ENCODE measurements around the gene PAPOLG.
A peak's percentile ranks its signal among the peaks of the same experiment; 100 is the strongest.
"Not testable (repeated sequence)": the region's sequence is repeated elsewhere in the genome, so short reads cannot be mapped to it uniquely, and the experiment has no call there.

The PAPOLG gene

DNA sequence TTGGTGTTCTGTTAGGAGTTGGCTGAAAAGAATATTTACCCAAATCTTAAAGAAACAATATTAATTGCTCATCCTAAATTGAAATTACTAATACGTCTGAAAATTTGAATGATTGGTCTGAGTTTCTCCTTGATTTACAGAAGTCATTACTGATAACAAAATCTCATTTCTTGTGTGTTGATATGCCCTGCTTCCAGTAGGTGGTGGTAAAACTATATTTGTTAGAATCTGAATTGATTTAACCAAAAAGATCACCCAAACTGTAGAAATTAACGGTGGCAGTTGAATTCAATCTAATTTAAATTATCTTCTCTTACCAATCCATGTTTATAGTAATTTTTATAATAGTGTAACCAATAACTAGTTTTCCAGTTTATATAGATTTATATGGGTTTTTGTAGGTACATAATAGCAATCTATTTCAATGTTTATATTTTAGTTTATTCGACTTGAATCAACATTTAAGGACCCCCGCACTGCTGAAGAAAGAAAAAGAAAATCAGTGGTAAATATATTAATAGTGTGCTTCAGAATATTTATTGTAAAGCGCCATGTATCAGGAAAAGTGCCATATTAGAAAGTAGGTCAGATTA, 38.3 kb downstream of the PAPOLG start:
- no peak overlapping the region for H2AFZ ChIP-seq (ENCODE audit: low read depth, low read length)
- no peaks in the 10 kb centered on the region for H3K27me3 ChIP-seq (ENCODE audit: insufficient read depth, low read length)
- no peaks in the 10 kb centered on the region for H3K9me3 ChIP-seq (ENCODE audit: low read length)
- no peak overlapping the region for H3K4me3 ChIP-seq (ENCODE audit: low read length)
- peaks cover 81% of the 10 kb centered on the region for H3K36me3 ChIP-seq (ENCODE audit: insufficient read depth, low read length)
- H3K4me1 ChIP-seq (ENCODE audit: insufficient read depth, low read length) = no peaks in the 10 kb centered on the region

DNA sequence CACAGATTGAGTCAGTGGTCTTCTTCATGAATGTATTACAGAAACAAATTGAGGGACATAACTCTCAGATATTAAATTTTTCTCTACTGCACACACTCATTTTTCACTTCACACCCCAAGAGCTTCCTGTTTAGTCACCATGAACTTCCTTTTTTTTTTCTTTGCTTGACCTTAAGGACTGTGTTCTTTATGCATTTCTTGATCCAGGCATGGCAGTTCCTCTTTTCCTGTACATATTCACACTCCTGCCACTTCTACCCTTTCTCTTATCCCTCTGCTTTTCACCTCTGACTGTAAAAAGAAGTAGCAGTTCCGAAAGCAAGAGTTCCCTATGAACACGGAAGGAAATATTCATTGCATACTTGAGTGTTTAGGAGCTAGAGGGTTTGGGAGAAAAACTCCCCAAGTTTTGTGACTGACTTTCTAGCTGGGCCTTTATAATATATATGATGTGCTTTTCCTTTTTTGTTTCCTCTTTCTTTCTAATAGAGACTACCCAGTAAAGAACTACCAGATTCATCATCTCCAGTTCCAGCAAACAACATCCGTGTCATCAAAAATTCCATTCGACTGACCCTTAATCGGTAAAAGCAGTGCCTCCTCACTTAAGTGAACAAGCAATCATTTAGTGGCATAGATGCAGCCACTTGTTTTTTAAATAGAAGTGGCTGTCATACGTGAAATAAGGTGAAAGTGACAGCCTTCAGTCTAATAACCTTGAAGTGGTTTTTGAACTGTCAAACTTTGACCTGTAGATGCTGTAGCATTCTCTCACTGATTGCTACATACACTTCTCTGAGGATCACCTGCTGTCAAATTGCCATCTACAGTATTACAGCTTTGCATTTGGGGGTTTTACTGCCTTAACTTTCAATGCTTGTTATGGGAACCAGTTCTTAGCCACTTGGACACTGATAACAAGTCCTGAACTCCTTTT, 40.8 kb downstream of the PAPOLG start:
- Histone ChIP-seq H3K27me3 (ENCODE audit: insufficient read depth, low read length) (no peaks in the 10 kb centered on the region), H2AFZ (ENCODE audit: low read depth, low read length) (no peak overlapping the region), H3K36me3 (ENCODE audit: insufficient read depth, low read length) (peaks cover 64% of the 10 kb centered on the region), H3K4me3 (ENCODE audit: low read length) (no peak overlapping the region), H3K9me3 (ENCODE audit: low read length) (no peaks in the 10 kb centered on the region), H3K4me1 (ENCODE audit: insufficient read depth, low read length) (no peaks in the 10 kb centered on the region)

DNA sequence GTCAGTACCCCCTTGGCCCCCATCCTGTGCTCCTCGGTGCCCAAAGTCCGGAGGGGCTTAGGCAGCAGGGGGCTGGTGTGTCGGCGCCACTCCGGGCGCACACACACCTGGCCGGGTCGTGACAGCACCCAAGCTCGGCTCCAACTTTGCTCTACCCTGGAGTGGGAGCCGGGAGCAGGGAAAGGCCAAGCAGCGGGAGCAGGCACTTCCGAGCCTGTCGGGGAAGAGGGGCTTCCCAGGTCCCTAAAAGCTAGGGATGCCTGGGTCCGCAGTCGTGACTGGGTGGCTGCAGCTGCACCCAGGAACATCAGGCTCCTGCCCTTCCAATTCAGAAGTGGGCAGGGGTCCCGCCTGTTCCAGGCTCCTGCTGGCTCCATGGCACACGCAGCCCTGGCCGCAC, 48.4 kb downstream of the PAPOLG start:
- no peaks in the 10 kb centered on the region for H3K9me3 ChIP-seq (ENCODE audit: low read length)
- H2AFZ ChIP-seq (ENCODE audit: low read depth, low read length) = no peak overlapping the region
- H3K27me3 ChIP-seq (ENCODE audit: insufficient read depth, low read length) = no peaks in the 10 kb centered on the region
- peaks cover 8% of the 10 kb centered on the region for H3K36me3 ChIP-seq (ENCODE audit: insufficient read depth, low read length)
- H3K4me1 ChIP-seq (ENCODE audit: insufficient read depth, low read length) = peaks cover 6% of the 10 kb centered on the region
- no peak overlapping the region for H3K4me3 ChIP-seq (ENCODE audit: low read length)

DNA sequence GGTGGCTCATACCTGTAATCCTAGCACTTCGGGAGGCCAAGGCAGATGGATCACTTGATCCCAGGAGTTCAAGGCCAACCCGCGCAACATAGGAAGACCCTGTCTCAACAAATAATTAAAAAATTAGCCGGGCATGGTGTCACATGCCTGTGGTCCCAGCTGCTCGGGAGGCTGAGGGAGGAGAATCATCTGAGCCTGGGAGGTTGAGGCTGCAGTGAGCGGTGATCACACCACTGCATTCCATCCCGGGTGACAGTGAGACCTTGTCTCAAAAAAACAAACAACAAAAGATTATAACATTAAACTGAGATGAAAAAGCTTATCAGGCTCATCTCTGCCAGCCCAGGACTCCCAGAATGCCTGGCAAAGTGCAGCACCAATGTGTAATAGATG, 50.5 kb downstream of the PAPOLG start:
- peaks cover 8% of the 10 kb centered on the region for H3K36me3 ChIP-seq (ENCODE audit: insufficient read depth, low read length)
- H3K4me3 ChIP-seq (ENCODE audit: low read length) = no peak overlapping the region
- H3K9me3 ChIP-seq (ENCODE audit: low read length) = no peaks in the 10 kb centered on the region
- H3K27me3 ChIP-seq (ENCODE audit: insufficient read depth, low read length) = no peaks in the 10 kb centered on the region
- H2AFZ ChIP-seq (ENCODE audit: low read depth, low read length) = peak overlapping the region; percentile 47
- H3K4me1 ChIP-seq (ENCODE audit: insufficient read depth, low read length) = peaks cover 6% of the 10 kb centered on the region

DNA sequence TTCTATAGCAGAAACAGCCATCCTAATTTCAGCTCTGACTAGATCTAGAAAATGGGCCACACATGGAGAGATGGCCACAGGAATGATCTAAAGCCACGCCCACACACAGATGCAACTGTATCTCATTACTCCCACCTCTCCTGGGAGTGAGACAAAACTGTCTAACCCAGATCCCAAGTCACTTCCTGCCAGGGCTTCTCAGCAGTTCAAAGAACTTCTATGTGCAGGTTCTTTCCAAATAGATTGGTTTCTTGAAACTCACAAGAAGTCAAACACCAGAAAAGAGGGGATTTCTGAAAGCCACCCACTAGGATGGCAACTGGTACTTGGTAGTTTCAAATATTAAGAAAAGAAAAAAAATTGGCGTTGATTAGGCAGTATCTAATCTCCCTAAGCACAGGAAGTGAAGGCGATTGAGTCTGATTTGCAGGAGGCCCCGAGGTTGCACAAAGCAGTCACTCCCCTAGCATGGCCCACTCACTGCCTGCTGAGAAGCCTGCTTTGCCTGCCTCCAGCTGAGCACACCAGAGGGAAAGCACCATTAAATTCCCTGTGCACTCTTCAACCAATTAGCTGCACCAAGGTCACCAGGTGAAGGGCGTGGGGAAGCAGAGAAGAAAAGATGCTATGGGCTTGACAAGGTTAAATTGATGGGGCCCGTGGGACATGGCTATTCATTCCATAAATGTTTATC, 51.1 kb downstream of the PAPOLG start:
- Histone ChIP-seq H2AFZ (ENCODE audit: low read depth, low read length) (peak overlapping the region; percentile 64), H3K4me1 (ENCODE audit: insufficient read depth, low read length) (peaks cover 6% of the 10 kb centered on the region), H3K27me3 (ENCODE audit: insufficient read depth, low read length) (no peaks in the 10 kb centered on the region), H3K4me3 (ENCODE audit: low read length) (peak overlapping the region; percentile 10), H3K9me3 (ENCODE audit: low read length) (no peaks in the 10 kb centered on the region), H3K36me3 (ENCODE audit: insufficient read depth, low read length) (peaks cover 4% of the 10 kb centered on the region)

DNA sequence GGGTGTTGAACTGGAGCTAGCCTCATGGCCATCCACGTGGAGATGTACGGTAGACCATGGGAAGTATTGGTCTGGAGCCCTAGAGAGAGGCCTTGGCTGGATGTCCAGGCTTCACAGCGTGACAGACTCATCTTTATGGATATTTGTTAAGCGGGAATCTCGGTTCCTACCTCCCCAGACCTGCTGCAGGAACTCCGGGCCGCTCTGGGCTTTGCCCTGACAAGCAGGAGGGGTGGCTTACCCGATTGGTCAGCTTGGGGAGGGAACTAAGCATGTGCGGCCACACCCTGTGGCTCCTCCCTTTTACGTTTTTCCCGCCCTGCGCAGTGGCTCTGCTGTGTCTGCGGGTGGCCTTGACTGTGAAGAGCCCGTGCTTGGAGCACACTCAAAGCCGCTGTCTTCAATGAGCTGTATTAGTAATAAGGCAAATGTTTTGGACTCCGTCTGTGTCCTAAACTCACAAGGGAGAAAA, 52.3 kb downstream of the PAPOLG start:
- H3K4me1 ChIP-seq (ENCODE audit: insufficient read depth, low read length) = peaks cover 6% of the 10 kb centered on the region
- H3K27me3 ChIP-seq (ENCODE audit: insufficient read depth, low read length) = no peaks in the 10 kb centered on the region
- H3K4me3 ChIP-seq (ENCODE audit: low read length) = no peak overlapping the region
- H2AFZ ChIP-seq (ENCODE audit: low read depth, low read length) = no peak overlapping the region
- peaks cover 4% of the 10 kb centered on the region for H3K36me3 ChIP-seq (ENCODE audit: insufficient read depth, low read length)
- no peaks in the 10 kb centered on the region for H3K9me3 ChIP-seq (ENCODE audit: low read length)

DNA sequence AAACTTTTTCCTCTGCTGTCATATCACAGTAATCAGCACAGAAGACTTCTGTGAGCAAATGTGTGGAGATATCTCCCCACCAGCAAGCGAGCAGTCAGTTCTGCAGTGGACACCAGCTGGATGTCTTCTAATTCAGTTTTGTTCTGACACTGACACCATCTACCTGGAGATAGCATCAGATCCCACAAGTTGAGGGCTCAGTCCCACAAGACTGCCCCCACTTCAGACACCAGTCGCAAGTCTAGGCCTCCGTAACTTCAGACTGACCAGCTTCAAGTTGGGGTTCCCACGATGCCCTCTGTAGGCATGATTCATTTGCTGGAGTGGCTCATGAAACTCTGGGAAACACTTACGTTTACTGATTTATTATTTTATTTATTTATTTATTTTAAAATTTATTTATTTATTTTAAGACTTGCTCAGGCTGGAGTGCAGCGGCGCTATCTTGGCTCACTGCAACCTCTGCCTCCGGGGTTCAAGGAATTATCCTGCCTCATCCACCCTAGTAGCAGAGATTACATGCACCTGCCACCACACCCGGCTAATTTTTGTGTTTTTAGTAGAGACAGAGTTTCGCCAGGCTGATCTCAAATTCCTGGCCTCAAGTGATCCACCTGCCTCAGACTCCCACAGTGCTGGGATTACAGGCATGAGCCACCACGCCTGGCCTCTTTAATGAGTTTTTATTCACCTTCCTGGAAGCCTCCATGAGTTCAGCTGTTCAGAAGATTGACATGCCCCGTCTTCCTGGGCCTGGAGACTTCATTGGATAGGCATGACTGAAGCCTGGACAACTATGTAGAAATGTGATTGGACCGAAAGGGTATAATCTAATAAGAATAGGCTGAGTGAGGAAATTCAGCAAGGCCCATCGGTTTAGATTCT, 55.7 kb downstream of the PAPOLG start:
- peaks cover 6% of the 10 kb centered on the region for H3K4me1 ChIP-seq (ENCODE audit: insufficient read depth, low read length)
- H3K36me3 ChIP-seq (ENCODE audit: insufficient read depth, low read length) = no peaks in the 10 kb centered on the region
- no peaks in the 10 kb centered on the region for H3K27me3 ChIP-seq (ENCODE audit: insufficient read depth, low read length)
- H2AFZ ChIP-seq (ENCODE audit: low read depth, low read length) = no peak overlapping the region
- H3K9me3 ChIP-seq (ENCODE audit: low read length) = no peaks in the 10 kb centered on the region
- H3K4me3 ChIP-seq (ENCODE audit: low read length) = no peak overlapping the region

DNA sequence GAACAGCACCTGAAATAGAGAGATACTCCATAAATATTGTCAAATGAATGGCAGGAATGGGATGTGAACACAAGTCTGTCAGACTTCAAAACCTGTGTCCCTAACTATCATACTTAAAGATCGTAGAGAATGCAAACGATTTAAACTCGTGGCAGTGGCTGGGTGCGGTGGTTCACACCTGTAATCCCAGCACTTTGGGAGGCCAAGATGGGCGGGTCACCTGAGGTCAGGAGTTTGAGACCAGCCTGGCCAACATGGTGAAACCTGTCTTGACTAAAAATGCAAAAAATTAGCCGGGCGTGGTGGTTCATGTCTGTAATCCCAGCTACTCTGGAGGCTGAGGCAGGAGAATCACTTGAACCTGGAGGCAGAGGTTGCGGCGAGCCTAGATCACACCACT, 61.1 kb downstream of the PAPOLG start:
- H2AFZ ChIP-seq (ENCODE audit: low read depth, low read length); H3K9me3 ChIP-seq (ENCODE audit: low read length); H3K36me3 ChIP-seq (ENCODE audit: insufficient read depth, low read length); H3K4me1 ChIP-seq (ENCODE audit: insufficient read depth, low read length); H3K4me3 ChIP-seq (ENCODE audit: low read length); H3K27me3 ChIP-seq (ENCODE audit: insufficient read depth, low read length): not testable (repeated sequence)

DNA sequence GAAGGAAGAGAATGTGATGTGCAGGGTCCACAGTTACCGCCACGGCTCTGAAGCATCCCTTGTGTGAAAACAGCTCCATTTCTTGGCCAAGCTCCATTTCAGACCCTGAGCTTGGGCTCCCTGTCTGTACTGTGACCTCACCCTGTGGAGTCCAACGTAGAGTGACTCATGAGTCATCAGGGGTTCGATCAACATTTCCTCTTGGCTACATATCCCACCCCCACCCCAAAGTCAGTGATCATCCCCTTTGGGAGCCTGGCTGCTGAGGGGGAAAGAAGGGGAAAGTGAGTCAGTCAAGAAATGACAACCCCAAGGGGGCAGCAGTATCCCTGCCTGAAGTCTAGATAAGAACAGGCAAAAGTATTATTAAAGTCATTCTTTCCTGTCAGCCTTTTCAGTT, 62.2 kb downstream of the PAPOLG start:
- Histone ChIP-seq H3K9me3 (ENCODE audit: low read length) (no peaks in the 10 kb centered on the region), H3K27me3 (ENCODE audit: insufficient read depth, low read length) (no peaks in the 10 kb centered on the region), H3K36me3 (ENCODE audit: insufficient read depth, low read length) (no peaks in the 10 kb centered on the region), H3K4me3 (ENCODE audit: low read length) (no peak overlapping the region), H2AFZ (ENCODE audit: low read depth, low read length) (no peak overlapping the region), H3K4me1 (ENCODE audit: insufficient read depth, low read length) (no peaks in the 10 kb centered on the region)

DNA sequence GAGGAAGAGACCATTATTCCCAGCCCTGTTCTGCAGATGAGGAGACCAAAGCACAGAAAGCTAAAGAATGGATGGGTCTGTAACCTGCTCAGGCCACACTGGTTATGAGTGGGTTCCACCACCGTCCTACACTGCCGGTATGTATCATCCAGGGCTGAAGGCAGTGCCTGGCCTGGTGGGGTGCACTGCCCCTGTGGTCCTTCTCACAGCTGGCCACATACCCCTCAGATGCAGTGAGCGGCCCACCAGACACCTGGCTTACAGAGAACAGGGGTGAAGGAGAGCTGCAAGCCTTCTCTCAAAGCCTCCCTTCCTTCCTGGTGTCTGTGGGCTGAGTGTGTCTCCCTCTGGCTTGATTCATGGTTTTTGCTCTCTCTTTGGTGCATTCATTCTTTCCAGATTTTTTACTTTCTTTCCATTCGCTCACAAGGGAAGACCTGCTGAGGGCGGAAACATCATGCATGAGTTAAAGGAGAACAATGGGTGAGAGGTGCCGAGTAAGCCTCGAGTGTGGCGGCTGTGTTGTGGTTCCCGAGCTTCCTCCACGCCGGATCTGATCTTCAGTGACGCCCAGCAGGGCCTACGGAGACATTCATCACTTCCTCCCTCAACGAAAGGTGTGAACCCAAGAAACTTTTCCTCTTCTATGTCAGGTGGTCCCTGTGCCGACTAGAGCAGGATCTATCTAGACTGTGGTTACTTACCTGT, 63.2 kb downstream of the PAPOLG start:
- H2AFZ ChIP-seq (ENCODE audit: low read depth, low read length) = no peak overlapping the region
- no peaks in the 10 kb centered on the region for H3K4me1 ChIP-seq (ENCODE audit: insufficient read depth, low read length)
- no peaks in the 10 kb centered on the region for H3K9me3 ChIP-seq (ENCODE audit: low read length)
- H3K27me3 ChIP-seq (ENCODE audit: insufficient read depth, low read length) = no peaks in the 10 kb centered on the region
- H3K4me3 ChIP-seq (ENCODE audit: low read length) = no peak overlapping the region
- H3K36me3 ChIP-seq (ENCODE audit: insufficient read depth, low read length) = no peaks in the 10 kb centered on the region

DNA sequence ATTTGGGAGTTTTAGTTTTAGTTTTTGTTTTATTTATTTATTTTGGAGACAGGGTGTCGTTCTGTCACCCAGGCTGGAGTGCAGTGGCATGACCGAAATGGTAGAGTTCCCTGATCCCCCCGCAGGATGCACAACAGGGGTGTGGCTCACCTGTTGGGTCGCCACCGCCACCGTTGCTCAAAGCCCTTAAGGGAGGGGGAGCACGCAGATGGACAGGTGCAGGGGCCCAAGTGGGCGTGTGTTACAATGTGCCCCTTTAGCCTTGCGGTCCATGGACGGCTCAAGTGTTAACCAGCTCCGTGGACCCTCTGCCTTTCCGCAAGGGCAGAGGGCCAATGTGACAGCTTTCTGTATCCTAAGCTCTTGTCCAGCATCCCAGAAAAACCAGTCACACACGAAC, 63.9 kb downstream of the PAPOLG start:
- Histone ChIP-seq H3K4me1 (ENCODE audit: insufficient read depth, low read length) (no peaks in the 10 kb centered on the region), H3K36me3 (ENCODE audit: insufficient read depth, low read length) (no peaks in the 10 kb centered on the region), H3K4me3 (ENCODE audit: low read length) (no peak overlapping the region), H3K27me3 (ENCODE audit: insufficient read depth, low read length) (no peaks in the 10 kb centered on the region), H3K9me3 (ENCODE audit: low read length) (no peaks in the 10 kb centered on the region), H2AFZ (ENCODE audit: low read depth, low read length) (no peak overlapping the region)

DNA sequence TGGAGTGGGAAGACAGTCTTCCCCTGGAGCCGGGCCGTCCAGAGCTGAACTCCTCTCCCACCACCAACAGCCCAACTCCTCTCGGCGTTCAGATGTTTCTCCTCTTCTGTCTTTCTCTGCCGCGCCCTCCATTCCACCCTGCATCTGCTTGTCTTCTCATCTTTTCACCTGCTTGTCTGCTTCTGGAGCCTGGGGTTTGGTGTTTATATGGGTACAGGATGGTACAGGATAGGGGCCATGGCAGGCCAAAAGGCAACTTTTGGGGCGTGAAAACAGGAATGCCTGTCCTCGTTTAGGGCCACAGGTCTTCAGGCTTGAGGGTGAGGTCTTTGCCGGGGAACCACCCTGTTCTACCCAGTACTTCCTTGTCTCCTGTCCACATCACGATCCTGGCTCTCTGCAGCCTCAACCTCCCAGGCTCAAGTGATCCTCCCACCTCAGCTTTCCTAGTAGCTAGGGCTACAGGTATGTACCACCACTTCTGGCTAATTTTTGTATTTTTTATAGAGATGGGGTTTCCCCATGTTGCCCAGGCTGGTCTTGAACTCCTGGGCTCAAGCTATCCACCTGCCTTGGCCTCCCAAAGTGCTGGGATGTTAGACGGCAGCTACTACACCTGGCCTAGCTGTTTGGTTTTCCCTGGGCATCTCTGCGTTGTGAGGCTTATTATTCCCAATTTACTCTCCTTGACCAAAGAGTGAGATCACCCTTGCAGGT, 64.5 kb downstream of the PAPOLG start:
- Histone ChIP-seq H3K4me3 (ENCODE audit: low read length) (no peak overlapping the region), H3K36me3 (ENCODE audit: insufficient read depth, low read length) (no peaks in the 10 kb centered on the region), H3K27me3 (ENCODE audit: insufficient read depth, low read length) (no peaks in the 10 kb centered on the region), H3K4me1 (ENCODE audit: insufficient read depth, low read length) (no peaks in the 10 kb centered on the region), H3K9me3 (ENCODE audit: low read length) (no peaks in the 10 kb centered on the region), H2AFZ (ENCODE audit: low read depth, low read length) (no peak overlapping the region)
